AG09319 (cell line): ENCODE measurements around the gene ELFN2.
"Not testable (repeated sequence)": the region's sequence is repeated elsewhere in the genome, so short reads cannot be mapped to it uniquely, and the experiment has no call there.

ENCODE experiments used
- DNase-seq: peaks from one replicate; pipeline ENCODE4 v3.0.0-alpha.2; 2010; ENCODE audit warnings: low read depth; ENCODE audit errors: extremely low read depth
- CTCF ChIP-seq: IDR thresholded peaks from 2 replicates; pipeline ENCODE4 v1.5.1; 2011; ENCODE audit warnings: low read depth, mild to moderate bottlenecking, inconsistent platforms, low read length, moderate library complexity

ELFN2 gene

GRCh38 chr22:37334461-37334858 is 92.8 kb downstream of the ELFN2 start:
- no peak for DNase-seq
- TF ChIP-seq CTCF, result no peak

- no peak for TF ChIP-seq CTCF
- no peak for DNase-seq
These were observed 93.4 kb downstream of the ELFN2 start for GRCh38 chr22:37333724-37334460.

GRCh38 chr22:37331856-37332536 is 95.3 kb downstream of the ELFN2 start:
- DNase-seq, result no peak
- TF ChIP-seq CTCF, result no peak

- TF ChIP-seq CTCF, result no peak
- no peak for DNase-seq
These were observed 96.2 kb downstream of the ELFN2 start for GRCh38 chr22:37331034-37331428.

GRCh38 chr22:37330200-37331033 is 96.9 kb downstream of the ELFN2 start:
- no peak for DNase-seq
- TF ChIP-seq CTCF, result no peak

GRCh38 chr22:37329238-37330140 is 97.8 kb downstream of the ELFN2 start:
- TF ChIP-seq CTCF, result no peak

GRCh38 chr22:37328538-37329237 is 98.6 kb downstream of the ELFN2 start:
- DNase-seq, result not testable (repeated sequence)

More at GRCh38 chr22:37329238-37330140, 97.8 kb downstream of the ELFN2 start:
- no peak for DNase-seq
